ENCODE data around the gene ABHD12B.

DNA sequence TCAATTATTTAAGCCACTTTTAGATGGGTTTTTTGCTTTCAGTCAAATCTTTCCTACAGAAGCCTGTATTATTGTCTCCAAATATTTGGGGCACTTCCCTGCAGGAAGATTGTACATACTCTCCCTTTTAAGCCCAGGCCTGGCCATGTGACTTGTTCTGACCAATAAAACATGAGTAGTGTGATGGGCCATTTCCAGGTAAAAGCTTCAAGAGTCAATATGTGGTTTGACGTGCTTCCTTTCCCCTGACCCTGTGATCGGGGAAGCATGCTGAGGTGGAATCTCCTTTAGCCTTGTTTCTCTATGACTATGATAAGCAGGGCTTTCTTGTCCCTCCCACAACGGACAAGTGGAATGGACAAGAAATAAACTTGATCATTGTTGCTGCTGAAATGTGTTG is 26.7 kb upstream of the ABHD12B start:
- no peak for TF ChIP-seq CTCF (IDR thresholded peaks at IDR 0.05)
- no peak for TF ChIP-seq POLR2AphosphoS5 (IDR thresholded peaks at IDR 0.05)

Data from gastroesophageal sphincter (tissue), 3 donors.